K562 (cell line): ENCODE results near the gene ILK. TPM values are rescaled to one million over a fixed set of nuclear protein-coding genes. Genes with fewer than 3 reads are reported as not detected.

Source experiments
- CC2D1A ChIP-seq: fragments of 450-650 bp; IDR thresholded peaks from 2 replicates; pipeline ENCODE4 v1.6.1; 2017; ENCODE audit warnings: mild to moderate bottlenecking
- CEBPB ChIP-seq: fragments of 450-650 bp; IDR thresholded peaks from 2 replicates; pipeline ENCODE4 v1.6.1; 2016; ENCODE audit warnings: missing genetic modification characterization, missing compliant biosample characterization
- CREM ChIP-seq: IDR thresholded peaks from 2 replicates; pipeline ENCODE4 v1.6.1; 2014; ENCODE audit warnings: antibody characterized with exemption, low read depth
- HDAC2 ChIP-seq: fragments of 450-650 bp; IDR thresholded peaks from 2 replicates; pipeline ENCODE4 v1.6.1; 2016; ENCODE audit warnings: mild to moderate bottlenecking
- HDAC3 ChIP-seq: fragments of 450-650 bp; IDR thresholded peaks from 2 replicates; pipeline ENCODE4 v1.6.1; 2018; ENCODE audit warnings: borderline replicate concordance, mild to moderate bottlenecking, moderate library complexity; ENCODE audit not compliant: partially characterized antibody
- JUNB ChIP-seq: fragments of 450-650 bp; formaldehyde crosslinking; conservative IDR thresholded peaks from 2 replicates; pipeline ENCODE4 v1.4.0; 2020; ENCODE audit warnings: mild to moderate bottlenecking
- L3MBTL2 ChIP-seq: fragments of 450-650 bp; IDR thresholded peaks from 2 replicates; pipeline ENCODE4 v1.6.1; 2016; ENCODE audit warnings: mild to moderate bottlenecking, moderate library complexity
- MAZ ChIP-seq, 2 experiments: fragments of 450-650 bp in 1 of 2; sonication (generic) in 1 of 2; formaldehyde crosslinking; IDR thresholded peaks in 1 of 2; conservative IDR thresholded peaks in 1 of 2; 2 replicates each; pipeline versions ENCODE4 v1.4.0 to v1.5.0; 2020; ENCODE audit warnings: mild to moderate bottlenecking in 1 of 2, missing genetic modification reagents in 1 of 2
- RNF2 ChIP-seq: sonication (generic); IDR thresholded peaks from 2 replicates; pipeline ENCODE4 v1.6.1; 2016
- YY1 ChIP-seq, 3 experiments: IDR thresholded peaks; 2 replicates each; pipeline ENCODE4 v1.6.1; 2011; ENCODE audit warnings: low read length in 2 of 3, mild to moderate bottlenecking in 2 of 3, moderate library complexity in 2 of 3, borderline replicate concordance in 1 of 3, control low read depth in 1 of 3, low read depth in 1 of 3; ENCODE audit not compliant: insufficient read depth in 3 of 3, insufficient replicate concordance in 2 of 3, control insufficient read depth in 1 of 3, insufficient read length in 1 of 3; ENCODE audit errors: extremely low read depth in 1 of 3
- ZFP36 ChIP-seq: fragments of 150-350 bp; IDR thresholded peaks from 2 replicates; pipeline ENCODE4 v1.6.1; 2018; ENCODE audit warnings: low read length, low read depth; ENCODE audit not compliant: partially characterized antibody
- polyA plus RNA-seq, 8 experiments: library from polyadenylated mRNA; depleted of rRNA in 4 of 8; stranded (reverse) in 5 of 8; unstranded in 3 of 8; fragments of >200 nt; fragmentation: Nextera tagmentation in 2 of 8; fragmentation: Illumina TruSeq in 1 of 8; extraction: Ambion mirVana in 2 of 8; extraction: Trizol in 1 of 8; gene quantifications; 2 replicates each; pipeline versions ENCODE4 v1.2.1 to v1.2.3, GENCODE V29; 2011 to 2014; ENCODE audit warnings: inconsistent platforms in 1 of 8, missing spikeins in 1 of 8
- total RNA-seq, 7 experiments: library from RNA; depleted of rRNA in 6 of 7; stranded (reverse); fragments of >200 nt in 6 of 7; fragmentation: Illumina TruSeq in 2 of 7; extraction: Trizol in 2 of 7; gene quantifications; 2 replicates each; pipeline versions ENCODE4 v1.2.1 to v1.2.3, GENCODE V29; 2011 to 2021; ENCODE audit warnings: low replicate concordance in 1 of 7
- TF ChIP-seq, protein P1 (sequence below): fragments of 450-650 bp; IDR thresholded peaks from 2 replicates; pipeline ENCODE4 v1.6.1; 2016; ENCODE audit warnings: mild to moderate bottlenecking, moderate library complexity
- TF ChIP-seq, protein P2 (sequence below), 2 experiments: IDR thresholded peaks; 2 replicates each; pipeline ENCODE4 v1.6.1; 2012; ENCODE audit warnings: improper control_type of control experiment in 2 of 2, low read depth in 2 of 2, low read length in 2 of 2, borderline replicate concordance in 1 of 2

The ILK gene
- total and polyA plus RNA-seq, 9 of the 15 experiments (the other 6 are each of a cell fraction or from before 2014, with no cell fraction given): 43.3 to 95.9 (median 58.9) TPM

DNA sequence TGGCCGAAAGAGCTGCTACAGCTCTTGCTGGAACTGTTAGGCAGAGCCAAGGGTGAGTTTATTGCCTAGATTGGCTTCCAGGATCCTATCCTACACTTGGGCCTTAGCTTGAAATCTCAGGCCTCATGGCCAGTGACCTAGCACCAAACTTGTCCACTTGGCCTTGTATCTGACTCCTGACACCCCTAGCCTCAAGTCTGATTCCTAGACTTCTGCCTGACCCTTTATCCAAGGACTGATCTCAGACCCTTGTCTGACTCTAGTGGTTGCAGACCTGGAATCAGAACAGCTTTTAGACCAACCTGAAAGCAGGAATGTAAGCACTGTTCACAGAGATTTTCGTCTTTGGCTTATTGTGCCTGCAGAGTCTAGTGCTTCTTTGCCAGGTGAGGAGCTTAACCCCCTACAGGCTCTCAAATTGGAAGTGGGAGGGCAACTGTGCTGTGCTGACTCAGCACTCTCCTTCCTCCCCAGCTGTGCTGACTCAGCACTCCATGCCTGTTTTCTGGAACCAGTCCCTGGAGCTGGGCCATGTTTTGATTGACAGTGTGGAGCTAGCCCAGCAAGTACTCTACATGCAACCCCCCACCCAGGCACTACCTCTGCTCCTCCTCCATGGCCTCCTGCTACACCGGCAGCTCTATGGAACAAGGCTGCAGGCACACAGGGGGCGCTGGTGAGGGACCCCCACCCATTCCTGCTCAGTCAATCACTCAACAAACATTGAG, 35.2 kb upstream of the ILK start (continued):
- TF ChIP-seq, protein P1, sequence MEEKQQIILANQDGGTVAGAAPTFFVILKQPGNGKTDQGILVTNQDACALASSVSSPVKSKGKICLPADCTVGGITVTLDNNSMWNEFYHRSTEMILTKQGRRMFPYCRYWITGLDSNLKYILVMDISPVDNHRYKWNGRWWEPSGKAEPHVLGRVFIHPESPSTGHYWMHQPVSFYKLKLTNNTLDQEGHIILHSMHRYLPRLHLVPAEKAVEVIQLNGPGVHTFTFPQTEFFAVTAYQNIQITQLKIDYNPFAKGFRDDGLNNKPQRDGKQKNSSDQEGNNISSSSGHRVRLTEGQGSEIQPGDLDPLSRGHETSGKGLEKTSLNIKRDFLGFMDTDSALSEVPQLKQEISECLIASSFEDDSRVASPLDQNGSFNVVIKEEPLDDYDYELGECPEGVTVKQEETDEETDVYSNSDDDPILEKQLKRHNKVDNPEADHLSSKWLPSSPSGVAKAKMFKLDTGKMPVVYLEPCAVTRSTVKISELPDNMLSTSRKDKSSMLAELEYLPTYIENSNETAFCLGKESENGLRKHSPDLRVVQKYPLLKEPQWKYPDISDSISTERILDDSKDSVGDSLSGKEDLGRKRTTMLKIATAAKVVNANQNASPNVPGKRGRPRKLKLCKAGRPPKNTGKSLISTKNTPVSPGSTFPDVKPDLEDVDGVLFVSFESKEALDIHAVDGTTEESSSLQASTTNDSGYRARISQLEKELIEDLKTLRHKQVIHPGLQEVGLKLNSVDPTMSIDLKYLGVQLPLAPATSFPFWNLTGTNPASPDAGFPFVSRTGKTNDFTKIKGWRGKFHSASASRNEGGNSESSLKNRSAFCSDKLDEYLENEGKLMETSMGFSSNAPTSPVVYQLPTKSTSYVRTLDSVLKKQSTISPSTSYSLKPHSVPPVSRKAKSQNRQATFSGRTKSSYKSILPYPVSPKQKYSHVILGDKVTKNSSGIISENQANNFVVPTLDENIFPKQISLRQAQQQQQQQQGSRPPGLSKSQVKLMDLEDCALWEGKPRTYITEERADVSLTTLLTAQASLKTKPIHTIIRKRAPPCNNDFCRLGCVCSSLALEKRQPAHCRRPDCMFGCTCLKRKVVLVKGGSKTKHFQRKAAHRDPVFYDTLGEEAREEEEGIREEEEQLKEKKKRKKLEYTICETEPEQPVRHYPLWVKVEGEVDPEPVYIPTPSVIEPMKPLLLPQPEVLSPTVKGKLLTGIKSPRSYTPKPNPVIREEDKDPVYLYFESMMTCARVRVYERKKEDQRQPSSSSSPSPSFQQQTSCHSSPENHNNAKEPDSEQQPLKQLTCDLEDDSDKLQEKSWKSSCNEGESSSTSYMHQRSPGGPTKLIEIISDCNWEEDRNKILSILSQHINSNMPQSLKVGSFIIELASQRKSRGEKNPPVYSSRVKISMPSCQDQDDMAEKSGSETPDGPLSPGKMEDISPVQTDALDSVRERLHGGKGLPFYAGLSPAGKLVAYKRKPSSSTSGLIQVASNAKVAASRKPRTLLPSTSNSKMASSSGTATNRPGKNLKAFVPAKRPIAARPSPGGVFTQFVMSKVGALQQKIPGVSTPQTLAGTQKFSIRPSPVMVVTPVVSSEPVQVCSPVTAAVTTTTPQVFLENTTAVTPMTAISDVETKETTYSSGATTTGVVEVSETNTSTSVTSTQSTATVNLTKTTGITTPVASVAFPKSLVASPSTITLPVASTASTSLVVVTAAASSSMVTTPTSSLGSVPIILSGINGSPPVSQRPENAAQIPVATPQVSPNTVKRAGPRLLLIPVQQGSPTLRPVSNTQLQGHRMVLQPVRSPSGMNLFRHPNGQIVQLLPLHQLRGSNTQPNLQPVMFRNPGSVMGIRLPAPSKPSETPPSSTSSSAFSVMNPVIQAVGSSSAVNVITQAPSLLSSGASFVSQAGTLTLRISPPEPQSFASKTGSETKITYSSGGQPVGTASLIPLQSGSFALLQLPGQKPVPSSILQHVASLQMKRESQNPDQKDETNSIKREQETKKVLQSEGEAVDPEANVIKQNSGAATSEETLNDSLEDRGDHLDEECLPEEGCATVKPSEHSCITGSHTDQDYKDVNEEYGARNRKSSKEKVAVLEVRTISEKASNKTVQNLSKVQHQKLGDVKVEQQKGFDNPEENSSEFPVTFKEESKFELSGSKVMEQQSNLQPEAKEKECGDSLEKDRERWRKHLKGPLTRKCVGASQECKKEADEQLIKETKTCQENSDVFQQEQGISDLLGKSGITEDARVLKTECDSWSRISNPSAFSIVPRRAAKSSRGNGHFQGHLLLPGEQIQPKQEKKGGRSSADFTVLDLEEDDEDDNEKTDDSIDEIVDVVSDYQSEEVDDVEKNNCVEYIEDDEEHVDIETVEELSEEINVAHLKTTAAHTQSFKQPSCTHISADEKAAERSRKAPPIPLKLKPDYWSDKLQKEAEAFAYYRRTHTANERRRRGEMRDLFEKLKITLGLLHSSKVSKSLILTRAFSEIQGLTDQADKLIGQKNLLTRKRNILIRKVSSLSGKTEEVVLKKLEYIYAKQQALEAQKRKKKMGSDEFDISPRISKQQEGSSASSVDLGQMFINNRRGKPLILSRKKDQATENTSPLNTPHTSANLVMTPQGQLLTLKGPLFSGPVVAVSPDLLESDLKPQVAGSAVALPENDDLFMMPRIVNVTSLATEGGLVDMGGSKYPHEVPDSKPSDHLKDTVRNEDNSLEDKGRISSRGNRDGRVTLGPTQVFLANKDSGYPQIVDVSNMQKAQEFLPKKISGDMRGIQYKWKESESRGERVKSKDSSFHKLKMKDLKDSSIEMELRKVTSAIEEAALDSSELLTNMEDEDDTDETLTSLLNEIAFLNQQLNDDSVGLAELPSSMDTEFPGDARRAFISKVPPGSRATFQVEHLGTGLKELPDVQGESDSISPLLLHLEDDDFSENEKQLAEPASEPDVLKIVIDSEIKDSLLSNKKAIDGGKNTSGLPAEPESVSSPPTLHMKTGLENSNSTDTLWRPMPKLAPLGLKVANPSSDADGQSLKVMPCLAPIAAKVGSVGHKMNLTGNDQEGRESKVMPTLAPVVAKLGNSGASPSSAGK: no peak
- TF ChIP-seq, protein P2, sequence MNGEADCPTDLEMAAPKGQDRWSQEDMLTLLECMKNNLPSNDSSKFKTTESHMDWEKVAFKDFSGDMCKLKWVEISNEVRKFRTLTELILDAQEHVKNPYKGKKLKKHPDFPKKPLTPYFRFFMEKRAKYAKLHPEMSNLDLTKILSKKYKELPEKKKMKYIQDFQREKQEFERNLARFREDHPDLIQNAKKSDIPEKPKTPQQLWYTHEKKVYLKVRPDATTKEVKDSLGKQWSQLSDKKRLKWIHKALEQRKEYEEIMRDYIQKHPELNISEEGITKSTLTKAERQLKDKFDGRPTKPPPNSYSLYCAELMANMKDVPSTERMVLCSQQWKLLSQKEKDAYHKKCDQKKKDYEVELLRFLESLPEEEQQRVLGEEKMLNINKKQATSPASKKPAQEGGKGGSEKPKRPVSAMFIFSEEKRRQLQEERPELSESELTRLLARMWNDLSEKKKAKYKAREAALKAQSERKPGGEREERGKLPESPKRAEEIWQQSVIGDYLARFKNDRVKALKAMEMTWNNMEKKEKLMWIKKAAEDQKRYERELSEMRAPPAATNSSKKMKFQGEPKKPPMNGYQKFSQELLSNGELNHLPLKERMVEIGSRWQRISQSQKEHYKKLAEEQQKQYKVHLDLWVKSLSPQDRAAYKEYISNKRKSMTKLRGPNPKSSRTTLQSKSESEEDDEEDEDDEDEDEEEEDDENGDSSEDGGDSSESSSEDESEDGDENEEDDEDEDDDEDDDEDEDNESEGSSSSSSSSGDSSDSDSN (IDR thresholded peaks at IDR 0.05; ENCODE audit: borderline replicate concordance in 1 of 2, low read depth in 2 of 2, low read length in 2 of 2): 0 out of 4 replicates have a peak, but pooled peaks of 1 of the 2 experiments have one; percentile 44
- no peak for TF ChIP-seq JUNB (CRISPR knock-in tag)
- TF ChIP-seq L3MBTL2: peak; percentile 51; the same call in 1 of the 2 replicates
- TF ChIP-seq HDAC2: peak; percentile 79
- TF ChIP-seq CREM: 0 out of 2 replicates have a peak, but pooled peaks have one; percentile 10
- TF ChIP-seq RNF2: peak; percentile 23; the same call in 1 of the 2 replicates
- TF ChIP-seq ZFP36: peak; percentile 1
- TF ChIP-seq CEBPB (tag): no peak
- TF ChIP-seq HDAC3: peak; percentile 56
- no peak; a peak in 1 of 4 replicates for TF ChIP-seq MAZ (CRISPR knock-in tag; conservative IDR thresholded peaks at IDR 0.05 in 1 of 2, IDR thresholded peaks at IDR 0.05 in 1 of 2)
- peak in 1 of 3 experiments; percentile 19 for TF ChIP-seq YY1 (IDR thresholded peaks at IDR 0.05; ENCODE audit: borderline replicate concordance in 1 of 3, control insufficient read depth in 1 of 3, extremely low read depth in 1 of 3, insufficient read depth in 3 of 3, insufficient read length in 1 of 3, insufficient replicate concordance in 2 of 3, low read depth in 1 of 3, low read length in 2 of 3)
- no peak for TF ChIP-seq CC2D1A
